ENCODE data around the gene MYD88.

- no peak for TF ChIP-seq TAF1 (IDR thresholded peaks at IDR 0.05; ENCODE audit: low read depth)
- no peak for TF ChIP-seq CTCF (IDR thresholded peaks at IDR 0.05; ENCODE audit: poor library complexity, severe bottlenecking)
- TF ChIP-seq POLR2AphosphoS5 (IDR thresholded peaks at IDR 0.05): no peak
These were observed 14.1 kb downstream of the MYD88 start for GRCh38 chr3:38152609-38153008.

Measured in neural cell (in vitro differentiated cells).